Activated naive CD4-positive, alpha-beta T cell treated with anti-CD3 and anti-CD28 coated beads, Interleukin-2, amount 50 U/mL, for 16 hours (primary cell): ENCODE data around the gene KRT23.

Experiments used
- DNase-seq: peaks from one replicate; pipeline ENCODE4 v3.0.0-alpha.2; 2020

KRT23 gene

GRCh38 chr17:40937384-40937819 is at the start of gene KRT23:
KRT23 (minus strand) TSS chr17:40937646; CDS start chr17:40936603, 1,043 bp downstream.
- no peak for DNase-seq

DNA sequence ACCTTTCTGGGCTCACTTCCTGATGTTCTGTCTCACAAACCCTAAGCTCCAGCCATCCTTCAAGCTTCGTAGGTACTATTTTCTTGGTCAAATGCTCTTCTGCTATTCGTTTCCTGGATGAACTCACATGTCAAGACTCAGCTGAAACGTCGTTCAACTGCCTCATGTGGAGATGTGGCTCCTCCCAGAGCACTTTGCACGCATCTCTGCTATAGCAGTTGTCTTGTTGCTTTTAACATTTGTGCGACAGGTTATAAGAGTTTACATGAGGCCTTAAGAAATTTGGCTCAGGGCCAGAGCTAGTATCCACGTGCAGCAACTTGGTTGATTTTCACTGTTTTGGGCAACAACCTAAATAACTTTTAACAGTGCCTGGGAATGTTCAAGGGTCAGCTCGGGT is 49.5 kb upstream of the KRT23 start:
- DNase-seq, result no peak

- DNase-seq, result no peak
Observed at GRCh38 chr17:40984226-40984625, 46.8 kb upstream of the KRT23 start, which contains the start of gene KRT40. KRT40 (minus strand) TSS chr17:40984326; CDS start chr17:40984273, 53 bp downstream.

GRCh38 chr17:40981115-40981514 is 43.7 kb upstream of the KRT23 start:
- DNase-seq, result no peak

DNA sequence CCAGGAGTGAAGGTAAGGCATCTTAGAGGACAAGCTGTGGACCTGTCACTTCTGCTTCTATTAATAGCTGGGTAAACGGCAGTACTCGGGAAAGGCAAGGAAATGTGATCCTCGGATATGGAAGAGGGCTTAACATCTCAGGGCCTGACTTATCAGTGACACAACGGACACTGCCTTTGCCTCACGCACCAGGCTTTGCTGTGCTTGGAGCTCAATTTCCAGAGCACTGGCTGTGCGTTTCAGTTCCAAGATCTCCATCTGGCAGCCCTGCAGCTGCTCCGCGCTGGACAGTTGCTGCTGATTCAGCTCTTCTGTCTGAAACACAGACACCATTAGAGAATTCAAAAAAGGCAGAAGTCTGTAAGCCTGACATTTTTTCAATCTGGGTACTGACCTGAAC is 43.1 kb upstream of the KRT23 start:
- no peak for DNase-seq

- DNase-seq, result no peak
Observed at GRCh38 chr17:40980117-40980516, 42.7 kb upstream of the KRT23 start.

- DNase-seq, result no peak
Observed at GRCh38 chr17:40978575-40979151, 41.2 kb upstream of the KRT23 start.

DNA sequence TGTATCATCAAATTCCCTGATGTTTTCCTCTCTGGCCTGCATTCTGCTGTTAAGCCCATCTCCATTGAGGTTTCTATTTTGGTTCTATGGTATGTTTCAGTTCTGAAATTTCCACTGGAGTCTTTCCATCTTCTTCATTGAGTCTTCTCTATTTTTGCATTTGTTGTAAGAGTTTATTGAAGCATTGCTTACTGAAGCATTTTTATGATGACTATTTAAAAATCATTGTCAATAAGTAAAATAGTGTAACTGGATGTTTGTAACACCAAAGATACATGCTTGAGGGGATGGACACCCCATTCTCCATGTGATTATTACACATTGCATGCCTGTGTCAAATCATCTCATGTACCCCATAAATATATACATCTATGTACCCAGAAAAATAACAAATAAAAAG is 38.1 kb upstream of the KRT23 start:
- no peak for DNase-seq

DNA sequence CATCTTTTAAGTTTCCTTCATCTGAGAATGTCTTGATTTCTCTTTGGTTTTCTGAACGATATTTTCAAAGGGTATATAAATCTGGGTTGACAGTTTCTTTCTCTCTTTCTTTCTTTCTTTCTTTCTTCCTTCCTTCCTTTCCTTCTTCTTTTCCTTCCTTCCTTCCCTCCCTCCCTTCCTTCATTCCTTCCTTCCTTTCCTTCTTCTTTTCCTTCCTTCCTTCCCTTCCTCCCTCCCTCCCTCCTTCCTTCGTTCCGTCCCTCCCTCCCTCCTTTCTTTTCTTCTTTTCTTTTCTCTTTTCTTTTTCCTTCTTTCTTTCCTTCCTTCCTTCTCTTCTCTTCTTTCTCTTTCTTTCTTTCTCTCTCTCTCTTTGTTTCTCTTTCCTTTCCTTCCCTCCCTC is 36.9 kb upstream of the KRT23 start:
- DNase-seq, result no peak

DNA sequence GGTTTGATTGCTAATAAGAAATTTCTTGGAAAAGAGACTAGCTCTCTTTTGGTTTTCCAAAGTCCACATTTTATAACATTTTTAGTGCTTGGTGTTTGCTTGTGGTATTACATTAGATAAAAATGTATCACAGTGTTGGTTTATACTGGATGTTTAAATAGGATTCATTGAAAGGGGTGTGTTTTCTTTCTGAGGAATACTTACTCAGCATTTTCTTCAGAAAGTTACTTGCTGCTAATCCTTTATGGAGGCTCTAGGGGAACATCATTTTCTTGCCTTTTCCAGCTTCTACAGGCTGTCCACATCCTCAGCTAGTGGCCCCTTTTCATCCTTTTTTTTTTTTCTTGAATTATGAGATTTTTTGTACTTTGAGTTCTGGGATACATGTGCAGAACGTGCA is 30.1 kb upstream of the KRT23 start:
- DNase-seq, result no peak

- no peak for DNase-seq
Observed at GRCh38 chr17:40966848-40967247, 29.4 kb upstream of the KRT23 start, which contains the start of gene KRT39. KRT39 (minus strand) TSS chr17:40966948; CDS start chr17:40966856, 92 bp downstream.

DNA sequence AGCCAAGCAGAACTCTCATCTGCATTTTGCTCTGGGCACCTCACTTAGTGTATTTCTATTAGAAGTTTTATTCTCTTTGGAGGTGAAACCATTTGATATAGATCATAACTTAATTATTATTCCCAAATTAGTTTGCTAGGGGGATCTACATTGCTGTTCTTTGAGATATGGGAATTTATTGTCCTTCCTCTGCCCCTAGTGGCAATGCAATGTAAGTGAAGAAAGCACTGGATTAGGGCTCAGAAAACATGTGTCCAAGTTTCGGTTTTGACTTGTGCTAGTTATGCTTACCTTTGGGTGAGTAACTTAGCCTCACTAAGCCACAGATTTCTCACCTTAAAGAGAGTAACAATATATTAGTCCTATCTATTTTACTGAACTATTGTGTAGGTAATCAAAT is 26.4 kb upstream of the KRT23 start:
- no peak for DNase-seq

GRCh38 chr17:40962059-40962561 is 24.7 kb upstream of the KRT23 start:
- DNase-seq, result no peak

- DNase-seq, result no peak
Observed at GRCh38 chr17:40961591-40961990, 24.1 kb upstream of the KRT23 start.

GRCh38 chr17:40960144-40960543 is 22.7 kb upstream of the KRT23 start:
- DNase-seq, result no peak

- no peak for DNase-seq
Observed at GRCh38 chr17:40958086-40958953, 20.9 kb upstream of the KRT23 start.

DNA sequence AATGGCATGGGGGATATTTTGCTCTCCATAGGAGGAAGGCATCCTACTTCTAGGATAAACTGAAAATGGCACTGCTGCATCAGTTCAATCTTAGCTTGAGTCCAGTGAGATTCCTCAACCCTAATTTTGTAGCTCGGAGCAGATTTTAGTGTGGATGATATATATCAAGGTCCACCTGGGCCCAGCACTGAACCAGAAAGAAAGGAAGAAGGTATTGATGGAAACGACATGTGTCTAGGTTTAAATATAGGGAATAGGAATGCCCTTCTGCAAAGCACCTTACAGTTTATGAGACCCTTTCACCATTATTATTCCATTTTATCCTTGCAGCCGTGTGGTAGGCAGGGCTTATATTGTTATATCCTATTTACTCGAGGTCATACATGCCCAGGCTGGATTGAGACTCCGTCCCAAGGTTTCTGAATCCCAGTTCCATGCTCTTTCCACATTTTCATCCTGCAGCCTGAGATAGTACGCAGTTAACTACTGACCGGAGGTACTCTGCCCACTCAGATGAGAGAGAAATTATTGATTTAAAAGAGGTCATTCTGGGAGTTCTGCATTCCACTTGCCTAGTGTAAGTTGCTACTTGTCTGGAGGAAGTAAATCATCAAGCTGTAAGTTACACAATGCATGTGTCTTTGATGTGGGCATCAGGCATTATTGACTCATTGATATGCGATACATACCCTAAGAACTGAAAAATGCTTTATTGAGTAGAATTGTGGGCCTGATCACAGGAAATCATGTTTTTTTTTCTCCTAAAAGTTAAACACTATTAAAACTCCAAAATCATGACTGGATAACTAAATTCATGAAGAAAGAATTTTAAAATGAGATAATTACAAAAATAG is 19.2 kb upstream of the KRT23 start:
- no peak for DNase-seq

DNA sequence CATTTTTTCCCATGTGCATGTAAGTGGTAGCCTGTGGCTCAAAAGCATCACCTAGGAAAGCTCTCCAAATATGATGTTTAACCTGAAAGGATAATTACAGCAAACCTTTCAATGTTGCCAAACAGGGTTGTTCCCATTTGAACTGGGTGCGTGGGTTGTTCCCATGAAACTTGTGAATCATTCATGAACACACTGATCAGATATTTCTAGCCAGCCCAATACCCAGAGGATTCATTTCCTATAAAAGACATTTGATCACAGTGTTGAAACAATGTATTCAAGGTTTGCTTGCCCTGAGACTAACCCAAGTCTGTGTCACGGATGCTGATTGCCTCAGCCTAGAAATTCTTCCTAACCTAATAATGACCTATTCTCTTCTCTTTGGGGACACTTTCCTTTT is 16.4 kb upstream of the KRT23 start:
- no peak for DNase-seq

DNA sequence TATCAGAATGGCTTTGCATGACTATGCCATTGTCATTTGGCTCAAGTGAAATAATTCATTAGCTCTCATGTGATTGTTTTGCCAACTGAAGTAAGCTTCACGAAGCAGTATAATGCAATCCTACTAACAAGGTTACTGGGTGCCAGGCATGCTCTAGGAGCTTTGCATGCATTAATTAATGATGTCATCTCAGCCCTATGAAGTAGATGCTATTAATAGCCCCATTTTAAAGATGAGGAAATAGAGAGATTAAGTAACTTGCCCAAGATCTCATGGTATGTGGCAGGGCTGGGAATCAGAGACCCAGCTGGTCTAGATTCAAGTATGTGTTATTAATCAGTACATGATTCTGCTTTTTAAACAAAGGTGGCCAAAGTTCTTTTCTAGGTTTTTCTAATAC is 15.2 kb upstream of the KRT23 start:
- no peak for DNase-seq

DNA sequence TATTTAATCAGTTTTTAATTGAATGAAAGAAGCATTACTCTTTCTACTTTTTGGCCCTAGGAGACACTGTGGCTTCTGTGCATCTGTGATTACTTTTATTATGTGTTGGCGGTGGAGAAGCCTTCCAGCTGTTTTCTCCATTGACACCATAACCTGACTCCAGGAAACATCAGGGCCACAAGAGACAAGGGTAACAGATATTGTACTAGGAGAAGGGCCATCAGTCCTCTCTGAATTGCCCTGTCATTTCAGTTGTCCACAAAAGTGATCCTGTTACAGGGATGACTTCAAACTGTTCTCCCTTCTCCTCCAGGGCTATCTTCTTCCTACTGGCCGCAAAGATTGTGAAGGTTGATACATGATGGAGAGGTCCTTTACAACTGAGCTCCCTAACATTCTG is 14.7 kb upstream of the KRT23 start:
- DNase-seq, result no peak

- DNase-seq, result no peak
Observed at GRCh38 chr17:40951011-40951622, 13.7 kb upstream of the KRT23 start.

- DNase-seq, result no peak
Observed at GRCh38 chr17:40950176-40950575, 12.7 kb upstream of the KRT23 start.

DNA sequence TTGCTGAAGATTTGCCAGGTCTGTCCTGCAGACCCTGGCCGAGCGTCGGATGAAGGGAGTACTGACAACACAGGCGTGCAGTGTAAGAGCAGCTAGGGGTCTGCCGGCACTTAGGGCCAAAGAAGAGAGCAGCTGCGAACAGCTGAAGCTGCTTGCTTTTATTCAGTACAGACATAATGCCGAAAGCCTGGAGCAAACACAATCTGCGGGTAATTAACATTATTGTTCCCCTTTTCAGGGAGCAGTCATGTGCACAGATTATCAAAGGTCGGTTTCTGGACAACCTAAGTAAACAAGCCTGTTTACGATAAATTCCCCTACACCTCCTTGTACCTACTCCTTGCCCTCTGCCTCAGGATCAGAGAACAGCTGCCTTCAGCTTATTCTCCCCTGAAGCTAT is 12.0 kb upstream of the KRT23 start:
- no peak for DNase-seq
